ENCODE results near the gene LDAH. TPM values are rescaled to one million over a fixed set of nuclear protein-coding genes. Genes with fewer than 3 reads are reported as not detected.

The LDAH gene
- total RNA-seq, 1 experiment from 2014 or later, result 30.7 TPM

- in situ Hi-C loops (cut with HindIII; ENCODE audit: low sequenced_read_pairs), result loop anchor here (25.0 kb wide), 1 partner anchor 269 kb away; no protein-coding TSS in a partner anchor
- no peak for DNase-seq (ENCODE audit: low spot score)
These were observed 129.6 kb downstream of the LDAH start for GRCh38 chr2:20693317-20693716.

- DNase-seq (ENCODE audit: low spot score), result no peak
- in situ Hi-C loops (cut with HindIII; ENCODE audit: low sequenced_read_pairs), result loop anchor here (25.0 kb wide), 1 partner anchor 270 kb away; no protein-coding TSS in a partner anchor
These were observed 130.8 kb downstream of the LDAH start for GRCh38 chr2:20692081-20692480.

GRCh38 chr2:20691076-20691734 lies 131.7 kb downstream of the LDAH start:
- in situ Hi-C loops (cut with HindIII; ENCODE audit: low sequenced_read_pairs), result loop anchor here (25.0 kb wide), 1 partner anchor 271 kb away; no protein-coding TSS in a partner anchor
- no peak for DNase-seq (ENCODE audit: low spot score)

- in situ Hi-C loops (cut with HindIII; ENCODE audit: low sequenced_read_pairs), result loop anchor here (25.0 kb wide), 1 partner anchor 273 kb away; no protein-coding TSS in a partner anchor
These were observed 133.3 kb downstream of the LDAH start for GRCh38 chr2:20689428-20690264.

GRCh38 chr2:20687260-20687832 lies 135.6 kb downstream of the LDAH start:
- in situ Hi-C loops (cut with HindIII; ENCODE audit: low sequenced_read_pairs), result loop anchor here (25.0 kb wide), 1 partner anchor 275 kb away; no protein-coding TSS in a partner anchor
- DNase-seq (ENCODE audit: low spot score), result no peak

More at GRCh38 chr2:20689428-20690264, 133.3 kb downstream of the LDAH start:
- no peak for DNase-seq (ENCODE audit: low spot score)

GRCh38 chr2:20684581-20685063 lies 138.3 kb downstream of the LDAH start:
- DNase-seq (ENCODE audit: low spot score), result no peak
- in situ Hi-C loops (cut with HindIII; ENCODE audit: low sequenced_read_pairs), result loop anchor here (25.0 kb wide), 1 partner anchor 278 kb away; no protein-coding TSS in a partner anchor

- in situ Hi-C loops (cut with HindIII; ENCODE audit: low sequenced_read_pairs), result loop anchor here (25.0 kb wide), 1 partner anchor 280 kb away; no protein-coding TSS in a partner anchor
- no peak for DNase-seq (ENCODE audit: low spot score)
These were observed 140.6 kb downstream of the LDAH start for GRCh38 chr2:20682167-20682920.

- in situ Hi-C loops (cut with HindIII; ENCODE audit: low sequenced_read_pairs), result loop anchor here (25.0 kb wide), 1 partner anchor 281 kb away; no protein-coding TSS in a partner anchor
- no peak for DNase-seq (ENCODE audit: low spot score)
These were observed 142.0 kb downstream of the LDAH start for GRCh38 chr2:20680744-20681375.

- in situ Hi-C loops (cut with HindIII; ENCODE audit: low sequenced_read_pairs), result loop anchor here (25.0 kb wide), 1 partner anchor 284 kb away; no protein-coding TSS in a partner anchor
- no peak for DNase-seq (ENCODE audit: low spot score)
These were observed 144.1 kb downstream of the LDAH start for GRCh38 chr2:20678780-20679179.

GRCh38 chr2:20678086-20678395 lies 144.9 kb downstream of the LDAH start:
- DNase-seq (ENCODE audit: low spot score), result no peak
- in situ Hi-C loops (cut with HindIII; ENCODE audit: low sequenced_read_pairs), result loop anchor here (25.0 kb wide), 1 partner anchor 284 kb away; no protein-coding TSS in a partner anchor

GRCh38 chr2:20677301-20678085 lies 145.4 kb downstream of the LDAH start:
- DNase-seq (ENCODE audit: low spot score), result no peak
- in situ Hi-C loops (cut with HindIII; ENCODE audit: low sequenced_read_pairs), result loop anchor here (25.0 kb wide), 1 partner anchor 285 kb away; no protein-coding TSS in a partner anchor

GRCh38 chr2:20676353-20677215 lies 146.3 kb downstream of the LDAH start:
- DNase-seq (ENCODE audit: low spot score), result no peak
- in situ Hi-C loops (cut with HindIII; ENCODE audit: low sequenced_read_pairs), result loop anchor here (25.0 kb wide), 1 partner anchor 286 kb away; no protein-coding TSS in a partner anchor

- in situ Hi-C loops (cut with HindIII; ENCODE audit: low sequenced_read_pairs), result loop anchor here (25.0 kb wide), 1 partner anchor 286 kb away; no protein-coding TSS in a partner anchor
- no peak for DNase-seq (ENCODE audit: low spot score)
These were observed 147.1 kb downstream of the LDAH start for GRCh38 chr2:20675701-20676352.

- in situ Hi-C loops (cut with HindIII; ENCODE audit: low sequenced_read_pairs), result loop anchor here (25.0 kb wide), 1 partner anchor 287 kb away; no protein-coding TSS in a partner anchor
- no peak for DNase-seq (ENCODE audit: low spot score)
These were observed 147.8 kb downstream of the LDAH start for GRCh38 chr2:20674974-20675679.

GRCh38 chr2:20674309-20674965 lies 148.5 kb downstream of the LDAH start:
- no peak for DNase-seq (ENCODE audit: low spot score)
- in situ Hi-C loops (cut with HindIII; ENCODE audit: low sequenced_read_pairs), result no loop called here

Data from G401 (cell line).